SK-N-MC (cell line): Measurements from ENCODE around the gene CAVIN1.

Experiments used
- EZH2 ChIP-seq: fragments of 200-600 bp; sonication (generic); IDR thresholded peaks from one replicate; pipeline ENCODE4 v1.6.1; 2017; ENCODE audit warnings: antibody characterized with exemption
- POLR2AphosphoS5 ChIP-seq: IDR thresholded peaks from 2 replicates; pipeline ENCODE4 v1.6.1; 2012; ENCODE audit warnings: mild to moderate bottlenecking, low read depth, low read length, borderline replicate concordance

GRCh38 chr17:42380935-42381334 lies 42.1 kb downstream of the CAVIN1 start:
- TF ChIP-seq EZH2, result no peak
- TF ChIP-seq POLR2AphosphoS5, result no peak
